ENCODE measurements around the gene CYLD. TPM values are rescaled to one million over a fixed set of nuclear protein-coding genes. Genes with fewer than 3 reads are reported as not detected.

CYLD gene
- total RNA-seq (10 to 100 TPM; 12.5 to 82.1 (median 19.6) TPM), polyA plus RNA-seq (10 to 100 TPM in 2 of 3 donors, 1 to 10 TPM in 1; 7.0 to 11.2 (median 11.0) TPM)
- long read RNA-seq, donor 1, result 0 reads
- long read RNA-seq, donor 2, result 0 reads
- long read RNA-seq, donor 3, result 0 reads
- long read RNA-seq, donor 4, result 0 reads
- long read RNA-seq, donor 5, partial matches to known transcripts, result 0 of 1 reads
- long read RNA-seq, donor 5, other reads (novel, unspliced or antisense), result 0 of 1 reads
- long read RNA-seq, donor 6, partial matches to known transcripts, result 0 of 2 reads
- long read RNA-seq, donor 6, other reads (novel, unspliced or antisense), result 0 of 2 reads
- long read RNA-seq, donor 7, result 0 reads
- long read RNA-seq, donor 8, partial matches to known transcripts, result 0 of 1 reads
- long read RNA-seq, donor 8, other reads (novel, unspliced or antisense), result 0 of 1 reads
- long read RNA-seq, donor 9, result 0 reads
- long read RNA-seq, donor 10, result 0 reads

GRCh38 chr16:50741781-50742575 lies at the start of gene CYLD:
Gene CYLD (plus strand): TSS chr16:50742086. CDS start chr16:50749699, 7,613 bp downstream.
- TF ChIP-seq, protein P1, sequence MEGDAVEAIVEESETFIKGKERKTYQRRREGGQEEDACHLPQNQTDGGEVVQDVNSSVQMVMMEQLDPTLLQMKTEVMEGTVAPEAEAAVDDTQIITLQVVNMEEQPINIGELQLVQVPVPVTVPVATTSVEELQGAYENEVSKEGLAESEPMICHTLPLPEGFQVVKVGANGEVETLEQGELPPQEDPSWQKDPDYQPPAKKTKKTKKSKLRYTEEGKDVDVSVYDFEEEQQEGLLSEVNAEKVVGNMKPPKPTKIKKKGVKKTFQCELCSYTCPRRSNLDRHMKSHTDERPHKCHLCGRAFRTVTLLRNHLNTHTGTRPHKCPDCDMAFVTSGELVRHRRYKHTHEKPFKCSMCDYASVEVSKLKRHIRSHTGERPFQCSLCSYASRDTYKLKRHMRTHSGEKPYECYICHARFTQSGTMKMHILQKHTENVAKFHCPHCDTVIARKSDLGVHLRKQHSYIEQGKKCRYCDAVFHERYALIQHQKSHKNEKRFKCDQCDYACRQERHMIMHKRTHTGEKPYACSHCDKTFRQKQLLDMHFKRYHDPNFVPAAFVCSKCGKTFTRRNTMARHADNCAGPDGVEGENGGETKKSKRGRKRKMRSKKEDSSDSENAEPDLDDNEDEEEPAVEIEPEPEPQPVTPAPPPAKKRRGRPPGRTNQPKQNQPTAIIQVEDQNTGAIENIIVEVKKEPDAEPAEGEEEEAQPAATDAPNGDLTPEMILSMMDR (IDR thresholded peaks at IDR 0.05), result no peak
- TF ChIP-seq POLR2AphosphoS5 (IDR thresholded peaks at IDR 0.05) (peak; percentile 60 to 79 (median 65)), EP300 (IDR thresholded peaks at IDR 0.05) (no peak), POLR2A (IDR thresholded peaks at IDR 0.05) (no peak)
- Histone ChIP-seq H3K27ac (peak within 1 kb of the TSS; percentile 88 to 96 (median 93)), H3K4me3 (peak within 1 kb of the TSS; percentile 87 to 98 (median 96)), H3K27me3 (no peaks in the 10 kb centered on the region), H3K9me3 (no peaks in the 10 kb centered on the region), H3K36me3 (peaks cover 0 to 9% (median 2%) of the 10 kb centered on the region in 4 donors), H3K4me1 (peaks cover 13 to 52% (median 31%) of the 10 kb centered on the region in 4 donors)
- peak; percentile 100 for DNase-seq
- 0 to 1% (median 0%) methylated on average over 26 to 93 of the region's 93 CpGs for WGBS, 5 donors
- intact Hi-C loops (cut with DNase I; ENCODE audit: low total_unique reads), result no loop called here

- H3K4me3 ChIP-seq, result peak overlapping the region in 1 of 4 donors; percentile 51
- H3K4me1 ChIP-seq, result peaks cover 21 to 41% (median 27%) of the 10 kb centered on the region in 4 donors
- TF ChIP-seq POLR2A (IDR thresholded peaks at IDR 0.05) (peak in 1 of 4 donors; percentile 65), EP300 (IDR thresholded peaks at IDR 0.05) (no peak)
- H3K36me3 ChIP-seq, result no peaks in the 10 kb centered on the region
- no peak for DNase-seq
- no peak overlapping the region for H3K27ac ChIP-seq
- 76 to 85% (median 80%) methylated on average over 4 of the region's 4 CpGs for WGBS, 5 donors
- H3K9me3 ChIP-seq, result no peaks in the 10 kb centered on the region
- H3K27me3 ChIP-seq, result no peaks in the 10 kb centered on the region
- intact Hi-C loops (cut with DNase I; ENCODE audit: low total_unique reads), result no loop called here
These were observed 49.3 kb upstream of the CYLD start for GRCh38 chr16:50692644-50692998.

DNA sequence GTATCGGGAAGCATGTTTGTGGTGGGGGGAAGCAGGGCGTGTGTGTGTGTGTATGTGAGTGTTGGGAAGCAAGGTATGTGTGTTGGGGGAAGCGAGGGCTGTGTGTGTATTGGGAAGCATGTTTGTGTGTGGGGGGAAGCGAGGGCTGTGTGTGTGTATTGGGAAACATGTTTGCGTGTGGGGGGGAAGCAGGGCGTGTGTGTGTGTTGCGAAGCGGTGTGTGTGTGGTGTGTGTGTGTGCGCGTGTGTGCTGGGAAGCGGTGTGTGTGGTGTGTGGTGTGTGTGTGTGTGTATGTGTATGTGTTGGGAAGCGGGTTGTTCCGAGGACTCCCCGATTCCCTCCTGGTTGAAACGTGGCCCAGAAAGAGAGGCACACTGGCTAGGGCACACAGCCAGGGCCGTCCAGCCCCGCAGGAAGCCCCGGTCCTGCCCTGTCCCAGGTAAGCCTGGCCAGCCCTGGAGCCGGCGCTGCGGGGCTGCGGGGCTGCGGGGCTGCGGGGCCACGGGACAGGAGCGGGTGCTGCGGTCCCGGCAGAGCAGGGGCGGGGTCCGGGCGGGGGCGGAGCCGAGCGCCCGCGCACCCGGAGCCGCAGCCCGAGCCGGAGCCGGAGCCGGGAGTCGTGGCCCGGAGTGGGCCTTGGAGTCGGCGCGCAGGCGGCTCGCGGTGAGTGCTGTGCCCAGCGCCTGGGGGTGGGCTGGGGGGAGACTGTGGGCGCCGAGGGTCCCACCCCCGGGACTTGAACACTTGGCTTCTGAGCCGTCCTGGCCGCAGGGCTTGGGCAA lies 48.7 kb upstream of the CYLD start, which contains the start of gene NOD2:
Gene NOD2 (plus strand): TSS at position 608 of the 783 bp plus-strand sequence. CDS start 5,890 bp downstream, outside the sequence.
- DNase-seq, result peak; percentile 51 to 64
- TF ChIP-seq POLR2A (IDR thresholded peaks at IDR 0.05) (no peak), POLR2AphosphoS5 (IDR thresholded peaks at IDR 0.05) (no peak), EP300 (IDR thresholded peaks at IDR 0.05) (no peak)
- TF ChIP-seq, protein P1 (IDR thresholded peaks at IDR 0.05), result no peak

DNA sequence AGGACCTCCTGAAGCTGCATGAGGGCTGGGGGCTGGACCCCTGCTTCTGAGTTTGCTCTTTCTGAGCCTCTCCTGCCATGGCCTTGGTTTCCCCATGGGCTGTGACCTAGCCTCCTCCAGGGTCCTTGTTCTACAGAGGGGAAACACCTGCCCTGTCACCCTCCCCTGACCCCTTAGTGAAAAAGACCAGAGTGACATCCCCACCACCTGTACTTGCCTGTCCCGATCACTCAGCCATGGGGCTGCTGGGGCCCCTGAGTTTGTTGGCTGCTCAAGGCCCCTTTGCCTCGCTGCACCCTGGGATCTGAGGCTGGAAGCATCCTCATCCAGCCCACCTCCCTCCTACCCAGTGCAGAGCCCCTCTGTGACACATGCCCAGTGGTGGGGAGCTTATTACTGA lies 47.7 kb upstream of the CYLD start:
- 86 to 98% (median 91%) methylated on average over 2 of the region's 2 CpGs for WGBS, 5 donors
- Histone ChIP-seq H3K4me1 (peaks cover 22 to 51% (median 36%) of the 10 kb centered on the region in 4 donors), H3K9me3 (no peaks in the 10 kb centered on the region), H3K36me3 (no peaks in the 10 kb centered on the region), H3K4me3 (peak overlapping the region; percentile 43 to 53 (median 50)), H3K27me3 (no peaks in the 10 kb centered on the region), H3K27ac (peak overlapping the region in 1 of 5 donors; percentile 43)
- TF ChIP-seq, protein P1 (IDR thresholded peaks at IDR 0.05), result no peak
- no peak for TF ChIP-seq POLR2AphosphoS5 (IDR thresholded peaks at IDR 0.05)
- TF ChIP-seq EP300 (IDR thresholded peaks at IDR 0.05), result no peak
- TF ChIP-seq POLR2A (IDR thresholded peaks at IDR 0.05), result no peak
- DNase-seq, result no peak
- intact Hi-C loops (cut with DNase I; ENCODE audit: low total_unique reads), result no loop called here

More for the DNA sequence above, 48.7 kb upstream of the CYLD start, which contains the start of gene NOD2:
- intact Hi-C loops (cut with DNase I; ENCODE audit: low total_unique reads), result no loop called here
- Histone ChIP-seq H3K4me3 (peak within 1 kb of the TSS; percentile 43 to 53 (median 50)), H3K9me3 (no peaks in the 10 kb centered on the region), H3K27ac (peak within 1 kb of the TSS in 4 of 5 donors; percentile 6 to 50 (median 42)), H3K27me3 (no peaks in the 10 kb centered on the region), H3K4me1 (peaks cover 22 to 44% (median 32%) of the 10 kb centered on the region in 4 donors), H3K36me3 (no peaks in the 10 kb centered on the region)
- 10 to 21% (median 13%) methylated on average over 32 to 56 of the region's 56 CpGs for WGBS, 5 donors
